Measurements from ENCODE around the gene SLC25A34.

The SLC25A34 gene

DNA sequence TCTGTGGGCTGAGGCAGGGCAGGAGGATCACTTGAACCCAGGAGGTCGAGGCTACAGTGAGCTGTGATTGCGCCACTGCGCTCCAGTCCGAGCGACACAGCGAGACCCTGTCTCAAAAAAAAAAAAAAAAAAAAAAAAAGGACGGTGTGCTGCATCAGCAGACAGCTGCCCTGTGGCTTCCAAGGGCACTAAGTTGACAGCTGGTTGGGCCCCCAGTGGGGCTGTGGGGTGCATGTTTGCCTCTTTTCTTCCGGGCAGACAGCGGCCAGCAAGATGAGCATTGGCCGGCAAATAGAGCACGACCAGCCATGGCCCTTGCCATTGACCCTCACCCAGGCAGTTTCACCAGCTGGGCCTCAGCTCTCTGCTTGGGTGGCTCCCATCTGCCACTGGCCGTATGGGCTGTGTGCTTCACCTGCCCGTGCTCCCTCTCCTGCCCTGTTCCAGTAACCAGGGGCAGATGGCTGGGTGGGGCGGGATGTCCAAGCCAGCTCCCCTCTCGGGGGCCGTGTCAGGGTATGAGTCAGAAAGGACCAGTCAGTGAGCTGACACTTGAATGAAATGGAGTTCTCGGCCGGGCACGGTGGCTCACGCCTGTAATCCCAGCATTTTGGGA is 12.3 kb upstream of the SLC25A34 start:
- no peak overlapping the region for H3K4me3 Mint-ChIP-seq
- no peak overlapping the region for H3K27ac Mint-ChIP-seq
- H3K4me1 Mint-ChIP-seq (ENCODE audit: low read depth) = no peaks in the 10 kb centered on the region
- H3K9me3 Mint-ChIP-seq = no peaks in the 10 kb centered on the region
- H3K27me3 Mint-ChIP-seq = no peaks in the 10 kb centered on the region
- peaks cover 17% of the 10 kb centered on the region for H3K36me3 Mint-ChIP-seq (ENCODE audit: low read depth)

DNA sequence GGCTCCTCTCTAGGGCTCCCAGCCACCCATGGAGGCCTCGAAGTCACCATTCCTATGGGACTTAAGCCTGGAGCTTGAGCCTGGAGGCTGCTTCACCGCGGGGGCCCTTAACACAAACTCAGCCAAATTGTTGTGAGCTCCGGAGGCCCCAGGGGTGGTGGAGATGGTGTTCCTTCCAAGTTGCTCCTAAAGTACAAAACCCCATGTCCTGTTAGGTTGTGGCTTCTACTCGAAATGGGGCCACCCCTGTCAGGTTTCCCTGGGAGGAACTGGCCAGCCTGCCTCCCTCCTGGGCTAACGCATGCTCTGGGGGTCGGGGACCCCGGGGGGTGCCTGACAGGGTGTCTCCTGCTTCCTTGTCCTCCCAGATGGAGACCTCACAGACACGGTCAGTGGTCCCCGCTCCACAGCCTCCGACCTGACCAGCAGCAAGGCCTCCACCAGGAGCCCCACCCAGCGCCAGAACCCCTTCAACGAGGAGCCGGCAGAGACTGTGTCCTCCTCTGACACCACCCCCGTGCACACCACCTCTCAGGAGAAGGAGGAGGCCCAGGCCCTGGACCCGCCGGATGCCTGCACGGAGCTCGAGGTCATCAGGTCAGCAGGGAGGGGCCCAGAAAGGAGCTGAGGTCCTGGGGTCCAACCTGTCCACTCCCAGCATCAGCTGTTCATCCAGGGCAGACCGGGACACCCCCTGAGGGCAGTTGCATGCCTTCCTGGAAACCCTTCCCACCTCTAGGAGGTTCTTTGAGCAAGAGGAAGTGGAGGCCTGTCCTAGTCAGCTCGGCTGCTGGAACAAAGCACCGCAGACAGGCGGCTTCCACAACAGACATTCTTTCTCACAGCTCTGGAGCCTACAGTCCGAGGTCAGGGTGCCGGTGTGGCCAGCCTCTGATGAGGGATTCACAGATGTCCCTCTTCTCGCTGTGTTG is 10.8 kb upstream of the SLC25A34 start:
- no peaks in the 10 kb centered on the region for H3K9me3 Mint-ChIP-seq
- H3K36me3 Mint-ChIP-seq (ENCODE audit: low read depth) = peaks cover 14% of the 10 kb centered on the region
- no peaks in the 10 kb centered on the region for H3K4me1 Mint-ChIP-seq (ENCODE audit: low read depth)
- no peaks in the 10 kb centered on the region for H3K27me3 Mint-ChIP-seq
- H3K27ac Mint-ChIP-seq = no peak overlapping the region
- no peak overlapping the region for H3K4me3 Mint-ChIP-seq

DNA sequence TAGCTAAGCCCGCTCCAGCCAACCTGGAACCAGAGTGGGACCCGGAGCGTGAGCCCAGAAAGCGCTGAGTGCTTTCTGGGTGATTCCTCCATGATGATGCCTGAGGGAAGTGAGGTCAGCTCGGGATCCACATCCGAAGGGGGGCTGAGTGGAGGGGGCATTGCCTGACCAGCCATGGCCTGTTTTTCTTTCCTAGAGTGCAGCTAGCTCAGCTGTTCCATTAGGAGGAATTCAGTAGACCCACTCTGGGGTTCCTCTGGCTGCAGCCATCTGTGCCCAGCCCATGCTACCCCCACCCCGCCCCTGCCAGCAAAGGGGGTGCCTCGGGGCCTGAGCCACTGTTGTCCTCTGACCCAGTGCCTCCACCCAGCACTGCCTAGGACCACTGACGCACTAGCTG is 9.6 kb upstream of the SLC25A34 start:
- Mint-ChIP-seq H3K27ac (no peak overlapping the region), H3K27me3 (no peaks in the 10 kb centered on the region), H3K9me3 (no peaks in the 10 kb centered on the region), H3K4me1 (ENCODE audit: low read depth) (no peaks in the 10 kb centered on the region), H3K36me3 (ENCODE audit: low read depth) (peaks cover 14% of the 10 kb centered on the region), H3K4me3 (no peak overlapping the region)

DNA sequence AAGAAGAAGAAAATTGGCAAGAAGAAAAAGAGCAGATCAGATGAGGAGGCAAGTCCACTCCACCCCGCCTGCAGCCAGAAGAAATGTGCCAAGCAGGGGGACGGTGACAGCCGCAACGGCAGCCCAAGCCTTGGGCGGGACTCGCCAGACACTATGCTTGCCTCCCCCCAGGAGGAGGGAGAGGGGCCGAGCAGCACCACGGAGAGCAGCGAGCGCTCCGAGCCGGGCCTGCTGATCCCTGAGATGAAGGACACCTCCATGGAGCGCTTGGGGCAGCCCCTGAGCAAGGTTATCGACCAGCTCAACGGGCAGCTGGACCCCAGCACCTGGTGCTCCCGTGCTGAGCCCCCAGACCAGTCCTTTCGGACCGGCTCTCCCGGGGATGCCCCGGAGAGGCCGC is 9.0 kb upstream of the SLC25A34 start:
- Mint-ChIP-seq H3K27ac (no peak overlapping the region), H3K36me3 (ENCODE audit: low read depth) (peaks cover 14% of the 10 kb centered on the region), H3K4me3 (no peak overlapping the region), H3K4me1 (ENCODE audit: low read depth) (no peaks in the 10 kb centered on the region), H3K27me3 (no peaks in the 10 kb centered on the region), H3K9me3 (no peaks in the 10 kb centered on the region)

DNA sequence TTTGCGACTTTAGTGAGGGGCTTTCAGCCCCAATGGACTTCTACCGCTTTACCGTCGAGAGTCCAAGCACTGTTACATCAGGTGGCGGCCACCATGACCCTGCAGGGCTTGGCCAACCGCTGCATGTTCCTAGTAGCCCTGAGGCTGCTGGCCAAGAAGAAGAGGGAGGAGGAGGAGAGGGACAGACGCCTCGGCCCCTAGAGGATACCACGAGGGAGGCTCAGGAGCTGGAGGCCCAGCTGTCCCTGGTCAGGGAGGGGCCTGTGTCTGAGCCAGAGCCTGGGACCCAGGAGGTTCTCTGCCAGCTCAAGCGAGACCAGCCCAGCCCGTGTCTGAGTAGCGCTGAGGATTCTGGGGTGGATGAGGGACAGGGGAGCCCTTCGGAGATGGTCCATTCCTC is 8.6 kb upstream of the SLC25A34 start:
- H3K27ac Mint-ChIP-seq = no peak overlapping the region
- no peaks in the 10 kb centered on the region for H3K4me1 Mint-ChIP-seq (ENCODE audit: low read depth)
- H3K4me3 Mint-ChIP-seq = no peak overlapping the region
- H3K27me3 Mint-ChIP-seq = no peaks in the 10 kb centered on the region
- H3K9me3 Mint-ChIP-seq = no peaks in the 10 kb centered on the region
- H3K36me3 Mint-ChIP-seq (ENCODE audit: low read depth) = peaks cover 14% of the 10 kb centered on the region

DNA sequence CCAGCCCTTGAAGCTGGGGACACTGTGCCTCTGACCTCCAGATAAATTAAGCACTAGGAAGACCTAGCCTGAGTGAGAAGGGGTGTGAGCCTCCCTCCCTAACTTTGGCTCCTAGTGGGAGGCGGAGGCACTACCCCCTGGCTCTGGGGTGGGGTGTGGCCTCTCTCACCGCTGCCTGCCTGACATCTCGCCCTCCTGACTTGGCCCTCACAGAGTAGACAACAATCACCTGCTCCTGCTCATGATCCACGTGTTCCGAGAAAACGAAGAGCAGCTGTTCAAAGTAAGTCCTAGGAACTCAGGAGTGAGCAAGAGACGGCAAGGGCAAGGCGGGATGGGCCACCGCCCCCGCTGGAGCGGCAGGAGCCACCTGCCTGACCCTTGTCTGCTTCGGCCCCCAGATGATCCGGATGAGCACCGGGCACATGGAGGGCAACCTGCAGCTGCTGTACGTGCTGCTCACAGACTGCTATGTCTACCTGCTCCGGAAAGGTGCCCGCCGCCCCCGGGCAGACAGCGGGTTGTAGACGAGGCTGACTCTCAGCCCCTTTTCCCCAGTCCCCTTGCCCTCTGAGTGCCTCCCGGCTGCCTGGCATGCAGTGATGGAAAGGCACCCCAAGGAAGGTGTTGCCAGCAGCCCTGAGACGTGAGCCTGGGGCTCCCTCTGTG is 8.1 kb upstream of the SLC25A34 start:
- Mint-ChIP-seq H3K9me3 (no peaks in the 10 kb centered on the region), H3K27me3 (no peaks in the 10 kb centered on the region), H3K4me1 (ENCODE audit: low read depth) (no peaks in the 10 kb centered on the region), H3K27ac (no peak overlapping the region), H3K36me3 (ENCODE audit: low read depth) (peaks cover 15% of the 10 kb centered on the region), H3K4me3 (no peak overlapping the region)

DNA sequence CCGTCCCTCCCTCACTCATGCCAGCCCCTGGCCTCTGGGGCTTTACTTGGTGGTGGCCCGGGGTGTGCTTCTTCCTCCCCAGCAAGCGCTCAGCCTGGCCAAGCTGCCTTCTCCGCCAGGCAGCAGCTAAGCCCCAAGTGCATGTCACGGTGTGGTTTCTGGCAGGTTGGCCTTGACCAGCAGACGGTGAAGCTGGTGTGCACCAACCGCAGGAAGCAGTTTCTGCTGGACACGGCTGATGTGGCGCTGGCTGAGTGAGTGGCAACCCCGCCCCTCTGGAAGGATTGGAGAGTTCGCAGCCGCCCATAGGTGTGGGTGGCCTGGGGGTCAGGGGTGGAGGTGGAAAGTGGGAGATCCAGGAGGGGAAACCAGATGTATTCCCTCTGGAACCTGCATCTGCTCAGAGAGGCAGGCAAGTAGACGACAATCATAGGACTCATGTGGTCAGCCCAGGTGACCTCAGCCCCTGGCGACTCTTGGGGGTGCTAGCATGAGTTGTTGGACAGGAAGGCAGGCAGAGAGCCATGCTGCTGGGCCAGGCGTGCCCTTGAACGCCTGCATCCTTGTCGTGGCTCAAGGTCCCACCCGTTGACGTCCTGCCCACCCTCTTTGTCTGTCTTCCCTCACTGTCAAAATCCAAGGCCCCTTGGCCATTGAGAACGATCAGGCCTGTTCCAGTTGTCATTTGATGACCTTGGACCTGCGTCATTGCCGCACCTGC is 7.0 kb upstream of the SLC25A34 start:
- no peaks in the 10 kb centered on the region for H3K27me3 Mint-ChIP-seq
- H3K4me3 Mint-ChIP-seq = no peak overlapping the region
- no peaks in the 10 kb centered on the region for H3K4me1 Mint-ChIP-seq (ENCODE audit: low read depth)
- H3K27ac Mint-ChIP-seq = no peak overlapping the region
- peaks cover 22% of the 10 kb centered on the region for H3K36me3 Mint-ChIP-seq (ENCODE audit: low read depth)
- H3K9me3 Mint-ChIP-seq = no peaks in the 10 kb centered on the region

DNA sequence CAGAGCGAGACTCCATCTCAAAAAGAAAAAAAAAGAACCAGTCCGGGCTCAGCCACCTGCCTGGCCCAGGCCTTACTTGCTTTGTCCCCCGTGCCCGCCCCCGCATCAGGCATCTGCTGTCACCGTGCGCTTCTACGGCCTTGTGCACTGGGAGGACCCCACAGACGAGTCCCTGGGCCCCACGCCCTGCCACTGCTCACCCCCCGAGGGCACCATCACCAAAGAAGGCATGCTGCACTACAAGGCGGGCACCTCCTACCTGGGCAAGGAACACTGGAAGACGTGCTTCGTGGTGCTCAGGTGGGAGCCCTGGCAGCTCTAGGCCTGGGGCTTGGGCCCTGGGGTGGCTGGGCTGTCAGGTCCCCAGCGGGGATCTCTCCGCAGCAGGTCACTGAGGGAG is 5.6 kb upstream of the SLC25A34 start:
- Mint-ChIP-seq H3K4me3 (no peak overlapping the region), H3K4me1 (ENCODE audit: low read depth) (no peaks in the 10 kb centered on the region), H3K36me3 (ENCODE audit: low read depth) (peaks cover 22% of the 10 kb centered on the region), H3K27ac (no peak overlapping the region), H3K9me3 (no peaks in the 10 kb centered on the region), H3K27me3 (no peaks in the 10 kb centered on the region)

DNA sequence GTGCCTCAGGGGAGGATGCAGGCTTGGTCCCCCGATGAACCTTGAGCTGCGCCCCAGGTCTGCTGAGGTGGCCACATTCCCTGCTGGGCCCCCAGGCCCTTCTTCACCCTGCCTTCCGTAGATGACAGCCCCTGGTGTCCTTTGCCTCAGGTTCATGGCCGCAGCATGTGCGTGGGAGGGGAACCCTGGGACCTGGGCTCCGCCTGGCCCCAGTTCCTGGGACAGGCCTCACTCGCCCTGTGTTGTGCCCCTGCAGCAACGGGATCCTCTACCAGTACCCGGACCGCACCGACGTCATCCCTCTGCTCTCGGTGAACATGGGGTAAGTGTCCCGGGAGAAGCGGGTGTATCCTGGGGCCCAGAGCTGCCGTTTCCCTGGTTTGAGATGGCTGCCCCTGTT is 5.1 kb upstream of the SLC25A34 start:
- H3K36me3 Mint-ChIP-seq (ENCODE audit: low read depth) = peaks cover 20% of the 10 kb centered on the region
- no peaks in the 10 kb centered on the region for H3K4me1 Mint-ChIP-seq (ENCODE audit: low read depth)
- H3K4me3 Mint-ChIP-seq = no peak overlapping the region
- no peak overlapping the region for H3K27ac Mint-ChIP-seq
- H3K9me3 Mint-ChIP-seq = no peaks in the 10 kb centered on the region
- no peaks in the 10 kb centered on the region for H3K27me3 Mint-ChIP-seq

DNA sequence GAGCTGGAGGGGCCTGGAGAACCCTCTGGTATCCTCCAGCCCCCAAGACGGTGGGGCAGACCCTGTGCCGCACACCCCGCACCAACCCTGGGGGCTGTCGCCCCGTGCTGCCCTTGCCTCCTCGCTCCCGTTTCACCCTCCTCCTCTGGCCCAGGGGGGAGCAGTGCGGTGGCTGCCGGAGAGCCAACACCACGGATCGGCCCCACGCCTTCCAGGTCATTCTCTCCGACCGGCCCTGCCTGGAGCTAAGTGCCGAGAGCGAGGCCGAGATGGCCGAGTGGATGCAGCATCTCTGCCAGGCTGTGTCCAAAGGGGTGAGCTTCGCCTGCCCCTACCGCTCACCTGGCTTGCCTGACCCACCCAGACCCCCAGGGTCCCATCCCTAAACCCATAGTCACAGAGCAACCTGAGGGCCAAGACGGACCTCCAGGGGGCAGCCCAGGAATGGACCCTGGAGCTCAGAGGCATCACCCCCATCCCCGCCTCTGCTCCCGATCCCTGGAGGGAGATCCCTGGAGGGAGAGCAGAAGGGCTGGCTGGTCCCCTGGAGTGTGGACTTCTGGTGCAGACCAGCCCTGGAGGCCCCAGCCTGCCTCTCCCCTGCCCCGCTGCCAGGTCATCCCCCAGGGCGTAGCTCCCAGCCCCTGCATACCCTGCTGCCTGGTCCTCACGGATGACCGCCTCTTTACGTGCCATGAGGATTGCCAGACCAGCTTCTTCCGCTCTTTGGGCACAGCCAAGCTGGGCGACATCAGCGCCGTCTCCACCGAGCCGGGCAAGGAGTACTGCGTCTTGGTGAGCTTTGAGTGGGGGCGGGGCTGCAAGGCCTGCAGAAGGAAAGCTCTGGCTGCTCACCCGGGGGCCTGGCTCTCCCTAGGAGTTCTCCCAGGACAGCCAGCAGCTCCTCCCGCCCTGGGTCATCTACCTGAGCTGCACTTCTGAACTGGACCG is 4.0 kb upstream of the SLC25A34 start:
- peaks cover 18% of the 10 kb centered on the region for H3K36me3 Mint-ChIP-seq (ENCODE audit: low read depth)
- no peaks in the 10 kb centered on the region for H3K27me3 Mint-ChIP-seq
- H3K4me3 Mint-ChIP-seq = no peak overlapping the region
- H3K9me3 Mint-ChIP-seq = no peaks in the 10 kb centered on the region
- H3K27ac Mint-ChIP-seq = no peak overlapping the region
- no peaks in the 10 kb centered on the region for H3K4me1 Mint-ChIP-seq (ENCODE audit: low read depth)

DNA sequence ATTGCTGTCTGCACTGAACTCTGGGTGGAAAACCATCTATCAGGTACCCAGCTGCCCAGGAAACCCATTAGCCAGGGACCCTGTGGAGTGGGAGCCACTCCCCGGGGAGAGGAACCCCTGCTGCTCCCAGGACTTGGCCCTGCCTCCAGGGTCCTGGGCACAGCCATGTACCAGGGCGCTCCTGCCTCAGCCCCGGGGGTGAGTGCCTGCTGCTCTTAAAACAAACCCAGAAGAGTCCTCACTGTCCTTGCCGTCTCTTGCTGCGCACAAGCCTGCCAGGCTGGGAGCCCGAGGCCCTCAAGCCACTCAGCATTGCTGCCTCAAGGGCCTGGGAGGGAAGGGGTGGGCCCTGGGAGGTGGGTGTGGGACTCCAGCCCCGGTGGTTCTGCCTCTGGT is 3.4 kb upstream of the SLC25A34 start:
- H3K27ac Mint-ChIP-seq = no peak overlapping the region
- H3K4me3 Mint-ChIP-seq = no peak overlapping the region
- peaks cover 16% of the 10 kb centered on the region for H3K36me3 Mint-ChIP-seq (ENCODE audit: low read depth)
- H3K27me3 Mint-ChIP-seq = no peaks in the 10 kb centered on the region
- H3K4me1 Mint-ChIP-seq (ENCODE audit: low read depth) = no peaks in the 10 kb centered on the region
- H3K9me3 Mint-ChIP-seq = no peaks in the 10 kb centered on the region

DNA sequence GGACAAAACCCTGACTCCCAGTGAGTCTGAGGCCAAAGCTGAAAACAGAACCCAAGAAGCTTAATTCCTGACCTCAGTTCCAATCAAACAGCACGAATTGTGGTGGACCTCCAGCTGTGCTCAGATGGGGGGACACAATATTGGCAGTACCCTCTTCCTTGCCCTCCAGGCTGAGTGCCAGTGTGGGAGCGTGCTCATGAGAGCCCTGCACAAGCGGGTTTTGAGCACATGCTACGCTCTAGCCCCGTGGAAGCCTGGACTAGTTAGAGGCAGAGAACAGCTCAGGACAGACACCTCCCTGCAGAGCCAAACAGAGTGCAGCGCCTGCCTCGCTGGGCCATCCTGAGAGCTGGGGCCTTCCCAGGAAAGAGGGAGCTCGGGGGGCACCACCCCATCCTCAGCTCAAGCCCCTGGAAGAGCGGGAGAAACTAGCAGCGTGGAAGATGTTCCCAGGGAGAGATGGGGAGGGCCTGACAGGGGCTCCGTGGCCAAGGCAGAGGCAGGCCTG is 2.8 kb upstream of the SLC25A34 start:
- Mint-ChIP-seq H3K36me3 (ENCODE audit: low read depth) (peaks cover 12% of the 10 kb centered on the region), H3K27ac (no peak overlapping the region), H3K9me3 (no peaks in the 10 kb centered on the region), H3K27me3 (no peaks in the 10 kb centered on the region), H3K4me3 (no peak overlapping the region), H3K4me1 (ENCODE audit: low read depth) (no peaks in the 10 kb centered on the region)

DNA sequence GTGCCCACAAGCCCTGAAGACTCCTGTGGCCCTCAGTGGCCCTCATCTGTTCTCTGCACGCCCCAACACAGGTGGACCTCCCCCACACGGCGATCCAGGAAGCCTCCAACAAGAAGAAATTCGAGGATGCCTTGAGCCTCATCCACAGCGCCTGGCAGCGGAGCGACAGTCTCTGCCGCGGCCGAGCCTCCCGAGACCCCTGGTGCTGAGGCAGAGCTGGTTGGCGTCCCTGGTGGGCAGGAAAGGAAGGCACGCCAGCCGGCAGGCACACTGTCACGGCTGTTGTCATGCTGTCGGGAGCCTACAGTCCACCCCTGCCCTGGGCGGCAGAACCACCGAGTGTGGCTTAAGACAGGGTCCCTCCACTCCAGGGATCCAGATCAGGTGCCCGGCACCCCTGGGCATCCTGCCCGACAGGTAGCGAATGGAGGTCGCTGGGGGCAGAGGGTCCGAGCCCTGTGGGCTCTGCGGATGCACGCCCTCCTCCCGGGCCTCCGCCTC is 2.3 kb upstream of the SLC25A34 start:
- peaks cover 12% of the 10 kb centered on the region for H3K36me3 Mint-ChIP-seq (ENCODE audit: low read depth)
- H3K27me3 Mint-ChIP-seq = no peaks in the 10 kb centered on the region
- no peak overlapping the region for H3K4me3 Mint-ChIP-seq
- no peaks in the 10 kb centered on the region for H3K9me3 Mint-ChIP-seq
- H3K27ac Mint-ChIP-seq = no peak overlapping the region
- H3K4me1 Mint-ChIP-seq (ENCODE audit: low read depth) = no peaks in the 10 kb centered on the region

DNA sequence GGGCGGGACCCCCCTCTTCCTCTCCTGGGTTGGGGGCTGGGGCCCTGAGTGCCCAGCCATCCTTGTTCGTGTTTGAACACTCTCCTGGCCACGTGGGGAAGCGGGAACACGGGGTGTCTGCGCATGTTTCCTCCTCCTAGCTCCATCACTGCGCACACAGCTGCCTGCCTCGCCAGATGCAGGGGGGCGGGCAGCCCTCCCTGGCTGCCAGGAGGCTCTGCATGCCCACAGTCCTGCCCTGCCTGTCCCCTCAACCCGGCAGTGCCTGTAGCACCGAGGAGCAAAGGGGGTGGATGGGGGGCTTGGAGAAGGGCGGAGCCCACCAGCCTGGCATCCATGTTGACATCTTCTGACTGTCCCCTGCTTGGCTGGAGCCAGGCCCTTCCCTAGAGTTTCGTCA is 1.8 kb upstream of the SLC25A34 start:
- H3K27me3 Mint-ChIP-seq = no peaks in the 10 kb centered on the region
- H3K4me3 Mint-ChIP-seq = no peak overlapping the region
- no peaks in the 10 kb centered on the region for H3K9me3 Mint-ChIP-seq
- no peaks in the 10 kb centered on the region for H3K4me1 Mint-ChIP-seq (ENCODE audit: low read depth)
- no peak overlapping the region for H3K27ac Mint-ChIP-seq
- H3K36me3 Mint-ChIP-seq (ENCODE audit: low read depth) = peaks cover 10% of the 10 kb centered on the region

All from stimulated activated naive CD8-positive, alpha-beta T cell treated with anti-CD3 and anti-CD28 coated beads, Interleukin-15, Interleukin-2, amounts not matched to agents 100 ng/mL and 50 ng/mL, for 24 hours (primary cell).